Kidney (tissue), 14 donors: ENCODE measurements around the gene GJA4. TPM values are rescaled to one million over a fixed set of nuclear protein-coding genes. Genes with fewer than 3 reads are reported as not detected.

ENCODE experiments used
- DNase-seq, 5 donors: peaks; one replicate each; pipeline ENCODE4 v3.0.0-alpha.2; 2013 to 2020
- FAIRE-seq: peaks from 2 replicates; lab custom pipeline; 2012; peaks lifted over from hg19 to GRCh38; lab: Jason Lieb, UNC
- H3K27ac ChIP-seq, 2 donors: one replicate each; pipeline ENCODE4 v1.7.0; 2013; ENCODE audit warnings: low read depth in 2 of 2, low read length in 2 of 2, inconsistent platforms in 1 of 2
- H3K27me3 ChIP-seq: one replicate; pipeline ENCODE4 v1.7.1; 2013; ENCODE audit warnings: low read length, inconsistent platforms; ENCODE audit not compliant: control insufficient read depth, insufficient read depth
- H3K36me3 ChIP-seq, 3 donors: one replicate each; pipeline versions ENCODE4 v1.7.0 to v1.7.1; 2013; ENCODE audit warnings: low read length in 3 of 3, control low read depth in 1 of 3, inconsistent platforms in 1 of 3; ENCODE audit not compliant: insufficient read depth in 3 of 3, control insufficient read depth in 2 of 3
- H3K4me1 ChIP-seq, 3 donors: one replicate each; pipeline versions ENCODE4 v1.7.0 to v1.7.1; 2013; ENCODE audit warnings: low read length in 3 of 3, inconsistent platforms in 1 of 3, low read depth in 1 of 3; ENCODE audit not compliant: control insufficient read depth in 2 of 3, insufficient read depth in 2 of 3
- H3K4me3 ChIP-seq, 3 donors: one replicate each; pipeline versions ENCODE4 v1.7.0 to v1.8.1; 2013; ENCODE audit warnings: low read length in 3 of 3, control low read depth in 1 of 3, inconsistent platforms in 1 of 3
- H3K9ac ChIP-seq, 3 donors: one replicate each; pipeline versions ENCODE4 v1.7.0 to v1.7.1; 2013; ENCODE audit warnings: low read length in 3 of 3, control low read depth in 1 of 3, inconsistent platforms in 1 of 3
- H3K9me3 ChIP-seq, 3 donors: one replicate each; pipeline versions ENCODE4 v1.7.0 to v1.7.1; 2013; ENCODE audit warnings: low read length in 3 of 3, control low read depth in 1 of 3, inconsistent platforms in 1 of 3; ENCODE audit not compliant: control insufficient read depth in 2 of 3, insufficient read depth in 1 of 3
- CTCF ChIP-seq: IDR thresholded peaks from 3 replicates; pipeline ENCODE4 v1.5.1; 2012; ENCODE audit warnings: mild to moderate bottlenecking, moderate library complexity, borderline replicate concordance; ENCODE audit not compliant: insufficient read depth; ENCODE audit errors: extremely low read depth
- intact Hi-C: fragments of 100-400 bp; cut with DNase I; formaldehyde crosslinking; loops from one replicate; pipeline ENCODE4 v1.11.1; 2022
- polyA plus RNA-seq: library from polyadenylated mRNA; stranded (reverse); fragments of 350-450 nt; fragmentation: Illumina TruSeq; extraction: RNeasy Lipid Tissue Mini Kit (QIAGEN cat#74804); gene quantifications from one replicate; pipeline ENCODE4 v1.2.3, GENCODE V29; 2014; ENCODE audit warnings: low read depth, low replicate concordance; ENCODE audit not compliant: insufficient read depth
- total RNA-seq: library from RNA; stranded (reverse); fragmentation: NEBNext Ultra II Directional; extraction: Animal tissue kit (Norgen Biotek cat#: 25700); gene quantifications from one replicate; pipeline ENCODE4 v1.2.1, GENCODE V29; 2021
- donor health status: control.
- donor health status: control.
- donor health status: control.
- donor health status: control.
- donor health status: control.
- donor health status: DM: yes; HTN: yes; CAD: no.
- donor health status: Normal renal cell carcinoma (clear cell type).

GJA4 gene
- total and polyA plus RNA-seq, 2 donors from 2014 or later: 15.6 to 31.9 TPM

- FAIRE-seq: no peak
- peak in 1 of 5 donors; percentile 49 for DNase-seq
- no peak for TF ChIP-seq CTCF
- Histone ChIP-seq H3K36me3 (no peaks in the 10 kb centered on the region), H3K27me3 (no peaks in the 10 kb centered on the region), H3K27ac (no peak overlapping the region), H3K9me3 (no peaks in the 10 kb centered on the region), H3K4me3 (no peak overlapping the region), H3K9ac (no peak overlapping the region), H3K4me1 (no peaks in the 10 kb centered on the region)
- intact Hi-C loops: no loop called here
Observed at GRCh38 chr1:34761776-34762307, 31.0 kb upstream of the GJA4 start.

- Histone ChIP-seq H3K9ac (no peak overlapping the region), H3K36me3 (no peaks in the 10 kb centered on the region), H3K27ac (no peak overlapping the region), H3K27me3 (no peaks in the 10 kb centered on the region), H3K9me3 (no peaks in the 10 kb centered on the region), H3K4me3 (no peak overlapping the region), H3K4me1 (no peaks in the 10 kb centered on the region)
- intact Hi-C loops: no loop called here
- TF ChIP-seq CTCF: no peak
- FAIRE-seq: no peak
- peak in 1 of 5 donors; percentile 48 for DNase-seq
Observed at GRCh38 chr1:34762474-34763141, 30.2 kb upstream of the GJA4 start.

GRCh38 chr1:34763142-34763781, 29.5 kb upstream of the GJA4 start:
- Histone ChIP-seq H3K4me3 (no peak overlapping the region), H3K9me3 (no peaks in the 10 kb centered on the region), H3K27ac (no peak overlapping the region), H3K4me1 (no peaks in the 10 kb centered on the region), H3K27me3 (no peaks in the 10 kb centered on the region), H3K9ac (no peak overlapping the region), H3K36me3 (no peaks in the 10 kb centered on the region)
- FAIRE-seq: no peak
- intact Hi-C loops: no loop called here
- TF ChIP-seq CTCF: no peak
- DNase-seq: peak in 1 of 5 donors; percentile 35
